Liver (tissue), 9 donors: Measurements from ENCODE around the gene ARMC9. TPM values are rescaled to one million over a fixed set of nuclear protein-coding genes. Genes with fewer than 3 reads are reported as not detected.
"Not testable (repeated sequence)": the region's sequence is repeated elsewhere in the genome, so short reads cannot be mapped to it uniquely, and the experiment has no call there.

Experiments used
- DNase-seq: peaks from one replicate; pipeline ENCODE4 v3.0.0-alpha.2; 2017; ENCODE audit warnings: low spot score
- H3K27ac ChIP-seq, 2 donors: one replicate each; pipeline ENCODE4 v1.7.0; 2013; ENCODE audit warnings: inconsistent platforms in 2 of 2, low read length in 2 of 2, control low read depth in 1 of 2, low read depth in 1 of 2, mild to moderate bottlenecking in 1 of 2
- H3K27me3 ChIP-seq, 4 donors: one replicate each; pipeline versions ENCODE4 v1.6.1 to v1.7.0; 2013; ENCODE audit warnings: low read length in 3 of 4, inconsistent platforms in 1 of 4, mild to moderate bottlenecking in 1 of 4, moderate library complexity in 1 of 4; ENCODE audit not compliant: control insufficient read depth in 4 of 4, insufficient read depth in 4 of 4
- H3K36me3 ChIP-seq, 4 donors: one replicate each; pipeline versions ENCODE4 v1.6.1 to v1.7.0; 2013; ENCODE audit warnings: low read length in 3 of 4, mild to moderate bottlenecking in 3 of 4, low read depth in 1 of 4, moderate library complexity in 1 of 4; ENCODE audit not compliant: control insufficient read depth in 4 of 4, insufficient read depth in 3 of 4
- H3K4me1 ChIP-seq, 4 donors: one replicate each; pipeline versions ENCODE4 v1.6.1 to v1.7.0; 2013; ENCODE audit warnings: low read length in 3 of 4, mild to moderate bottlenecking in 3 of 4, moderate library complexity in 1 of 4; ENCODE audit not compliant: control insufficient read depth in 4 of 4, insufficient read depth in 4 of 4
- H3K4me3 ChIP-seq, 3 donors: one replicate each; pipeline versions ENCODE4 v1.6.1 to v1.7.0; 2013; ENCODE audit warnings: low read length in 3 of 3, control low read depth in 1 of 3, low read depth in 1 of 3, mild to moderate bottlenecking in 1 of 3
- H3K9ac ChIP-seq, 2 donors: one replicate each; pipeline ENCODE4 v1.7.0; 2013; ENCODE audit warnings: low read length in 2 of 2, mild to moderate bottlenecking in 2 of 2, moderate library complexity in 2 of 2, control low read depth in 1 of 2, low read depth in 1 of 2
- H3K9me3 ChIP-seq, 4 donors: one replicate each; pipeline versions ENCODE4 v1.6.1 to v1.7.0; 2013; ENCODE audit warnings: low read length in 3 of 4; ENCODE audit not compliant: control insufficient read depth in 4 of 4
- FOXA2 ChIP-seq: IDR thresholded peaks from 2 replicates; pipeline ENCODE4 v1.6.1; 2016; ENCODE audit warnings: antibody characterized with exemption
- HNF4A ChIP-seq, 2 donors: conservative IDR thresholded peaks; 2 replicates each; pipeline ENCODE4 v1.6.1; 2016; ENCODE audit warnings: antibody characterized with exemption in 2 of 2, mild to moderate bottlenecking in 2 of 2
- HNF4G ChIP-seq: IDR thresholded peaks from 2 replicates; pipeline ENCODE4 v1.6.1; 2016; ENCODE audit warnings: antibody characterized with exemption
- JUND ChIP-seq, 2 donors: IDR thresholded peaks; 2 replicates each; pipeline ENCODE4 v1.6.1; 2016; ENCODE audit warnings: antibody characterized with exemption in 2 of 2
- MAX ChIP-seq: IDR thresholded peaks from 2 replicates; pipeline ENCODE4 v1.6.1; 2016; ENCODE audit warnings: antibody characterized with exemption
- NR2F2 ChIP-seq: IDR thresholded peaks from 2 replicates; pipeline ENCODE4 v1.6.1; 2016; ENCODE audit warnings: antibody characterized with exemption
- RAD21 ChIP-seq, 2 donors: IDR thresholded peaks; 2 replicates each; pipeline ENCODE4 v1.6.1; 2016; ENCODE audit warnings: antibody characterized with exemption in 2 of 2, mild to moderate bottlenecking in 2 of 2
- REST ChIP-seq: IDR thresholded peaks from 2 replicates; pipeline ENCODE4 v1.6.1; 2016; ENCODE audit warnings: antibody characterized with exemption, mild to moderate bottlenecking
- RXRA ChIP-seq, 2 donors: IDR thresholded peaks; 2 replicates each; pipeline ENCODE4 v1.6.1; 2017 to 2018; ENCODE audit warnings: antibody characterized with exemption in 2 of 2, mild to moderate bottlenecking in 1 of 2
- SP1 ChIP-seq: IDR thresholded peaks from 2 replicates; pipeline ENCODE4 v1.6.1; 2018; ENCODE audit warnings: antibody characterized with exemption, mild to moderate bottlenecking
- TAF1 ChIP-seq: conservative IDR thresholded peaks from 2 replicates; pipeline ENCODE4 v1.6.1; 2016; ENCODE audit warnings: antibody characterized with exemption, mild to moderate bottlenecking
- YY1 ChIP-seq: IDR thresholded peaks from 2 replicates; pipeline ENCODE4 v1.6.1; 2016; ENCODE audit warnings: antibody characterized with exemption, mild to moderate bottlenecking
- ZBTB33 ChIP-seq: IDR thresholded peaks from 2 replicates; pipeline ENCODE4 v1.6.1; 2016; ENCODE audit warnings: antibody characterized with exemption
- WGBS: extraction: QIAGEN DNeasy Blood & Tissue Kit; methylation state at CpG from one replicate; pipeline ENCODE4 v1.1.7; 2013; 5-methylcytosine and 5-hydroxymethylcytosine counted together
- polyA plus RNA-seq, 2 donors: library from polyadenylated mRNA; stranded (reverse) in 1 of 2; unstranded in 1 of 2; fragments of 200-250 nt in 1 of 2; fragments of >200 nt in 1 of 2; fragmentation: Nextera tagmentation in 1 of 2; extraction: Ambion mirVana in 1 of 2; gene quantifications; one replicate each; pipeline versions ENCODE4 v1.2.1 to v1.2.3, GENCODE V29; 2013 to 2015
- total RNA-seq, 2 donors: library from RNA; depleted of rRNA; stranded (reverse); fragments of >200 nt; gene quantifications; one replicate each; pipeline ENCODE4 v1.2.3, GENCODE V29; 2014
- donor health status: healthy.
- donor health status: healthy.
- donor health status: healthy.
- donor health status: healthy.
- donor health status: healthy.

ARMC9 gene
- total and polyA plus RNA-seq, 4 donors = 1.1 to 2.3 (median 1.8) TPM

- H3K27me3 ChIP-seq = no peaks in the 10 kb centered on the region
- 46% methylated on average over 12 of the region's 12 CpGs for WGBS
- H3K27ac ChIP-seq = peak overlapping the region in 1 of 2 donors; percentile 42
- peaks cover 6 to 8% (median 6%) of the 10 kb centered on the region in 4 donors for H3K4me1 ChIP-seq
- DNase-seq = no peak
- TF ChIP-seq FOXA2 = no peak
- TF ChIP-seq ZBTB33 = no peak
- TF ChIP-seq HNF4A (conservative IDR thresholded peaks at IDR 0.05) = no peak
- TF ChIP-seq JUND (IDR thresholded peaks at IDR 0.05) = no peak
- TF ChIP-seq HNF4G = no peak
- TF ChIP-seq NR2F2 = no peak
- no peak for TF ChIP-seq SP1
- no peak for TF ChIP-seq RXRA (IDR thresholded peaks at IDR 0.05)
- no peak for TF ChIP-seq MAX
- TF ChIP-seq YY1 = no peak
- TF ChIP-seq REST = no peak
- TF ChIP-seq RAD21 (IDR thresholded peaks at IDR 0.05) = no peak
- no peak for TF ChIP-seq TAF1
- H3K9ac ChIP-seq = peak overlapping the region; percentile 7 to 30
- no peaks in the 10 kb centered on the region for H3K9me3 ChIP-seq
- no peaks in the 10 kb centered on the region for H3K36me3 ChIP-seq
- no peak overlapping the region for H3K4me3 ChIP-seq
Measured at GRCh38 chr2:231399853-231400680, 201.6 kb downstream of the ARMC9 start.

GRCh38 chr2:231400681-231401080 is 202.2 kb downstream of the ARMC9 start:
- Histone ChIP-seq H3K9ac (peak overlapping the region in 1 of 2 donors; percentile 30), H3K27ac (peak overlapping the region in 1 of 2 donors; percentile 42)
- not testable (repeated sequence) for H3K36me3 ChIP-seq, H3K9me3 ChIP-seq, H3K4me1 ChIP-seq, DNase-seq, H3K4me3 ChIP-seq, H3K27me3 ChIP-seq
- WGBS = 47% methylated on average over 8 of the region's 8 CpGs
- TF ChIP-seq RAD21 (IDR thresholded peaks at IDR 0.05) = peak in 1 of 2 donors; percentile 5

- not testable (repeated sequence) for H3K4me3 ChIP-seq, H3K27ac ChIP-seq, H3K4me1 ChIP-seq, DNase-seq, H3K36me3 ChIP-seq, H3K9ac ChIP-seq, H3K9me3 ChIP-seq, H3K27me3 ChIP-seq
- WGBS = 86% methylated on average over 23 of the region's 23 CpGs
Measured at GRCh38 chr2:231401101-231401500, 202.7 kb downstream of the ARMC9 start.

- not testable (repeated sequence) for H3K27ac ChIP-seq, H3K9ac ChIP-seq, H3K9me3 ChIP-seq, H3K4me3 ChIP-seq, H3K4me1 ChIP-seq, H3K36me3 ChIP-seq, H3K27me3 ChIP-seq, DNase-seq
- 82% methylated on average over 14 of the region's 14 CpGs for WGBS
Measured at GRCh38 chr2:231403421-231404182, 205.2 kb downstream of the ARMC9 start.

GRCh38 chr2:231404183-231404578 is 205.8 kb downstream of the ARMC9 start:
- H3K27ac ChIP-seq = not testable (repeated sequence)

More at GRCh38 chr2:231404183-231404578, 205.8 kb downstream of the ARMC9 start:
- H3K4me1 ChIP-seq, H3K4me3 ChIP-seq, H3K27me3 ChIP-seq, H3K9me3 ChIP-seq, DNase-seq, H3K9ac ChIP-seq, H3K36me3 ChIP-seq: not testable (repeated sequence)
- WGBS = 92% methylated on average over 16 of the region's 16 CpGs
